ENCODE results near the gene VEPH1. TPM values are rescaled to one million over a fixed set of nuclear protein-coding genes. Genes with fewer than 3 reads are reported as not detected.

The VEPH1 gene
- total RNA-seq, 1 experiment from 2014 or later: 0.32 TPM

DNA sequence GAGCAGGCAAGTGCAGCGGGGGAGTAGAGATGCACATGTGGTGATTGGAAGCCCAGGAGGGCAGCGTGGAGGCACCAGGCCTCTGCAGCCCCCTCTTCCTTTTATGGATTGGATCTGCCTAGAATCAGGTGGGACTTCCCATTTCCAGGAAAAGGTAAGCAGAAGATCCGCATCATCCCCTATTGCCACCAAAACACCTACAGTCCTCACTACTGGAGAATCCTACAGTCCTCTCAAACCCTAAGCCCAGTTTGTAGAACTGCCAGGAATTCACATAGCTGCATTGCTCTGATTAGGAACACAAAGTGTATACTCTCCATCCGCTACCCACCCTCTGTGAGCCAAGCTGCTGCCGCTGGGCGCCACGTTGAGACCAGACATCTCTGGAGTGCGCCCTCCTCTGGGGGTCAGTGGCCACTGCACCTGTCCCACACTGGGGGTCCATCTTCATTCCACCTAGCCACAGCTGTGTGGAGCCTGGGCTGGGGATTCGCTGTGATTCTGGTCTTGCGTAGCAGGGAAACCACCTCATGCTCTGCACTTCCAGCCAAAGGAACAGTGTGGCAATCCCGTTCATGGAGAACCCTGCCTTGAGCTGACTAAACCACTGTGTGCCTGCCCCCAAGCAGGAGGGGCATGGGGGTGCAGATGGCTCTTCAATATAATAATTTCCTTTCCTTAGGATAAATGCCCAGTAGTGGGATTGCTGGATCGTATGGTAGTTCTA lies 155.5 kb downstream of the VEPH1 start:
- no peaks in the 10 kb centered on the region for H3K27me3 ChIP-seq (replicated peaks; ENCODE audit: insufficient read depth, low read depth, low read length, poor library complexity)
- H3K4me1 ChIP-seq (ENCODE audit: insufficient read depth, low read length, poor library complexity, severe bottlenecking): no peaks in the 10 kb centered on the region
- ChIA-PET POLR2A (ENCODE audit: low non-redundant PET) (no interaction called here), CTCF (no interaction called here)
- BruUV-seq (replicated peaks): no TSS peak
- no peak overlapping the region for H3K27ac ChIP-seq (ENCODE audit: low read depth, low read length, poor library complexity, severe bottlenecking)
- H3K9me3 ChIP-seq (ENCODE audit: low read depth, low read length, poor library complexity, severe bottlenecking): no peaks in the 10 kb centered on the region
- no peaks in the 10 kb centered on the region for H3K36me3 ChIP-seq (ENCODE audit: insufficient read depth, low read length, poor library complexity, severe bottlenecking)
- no peak for DNase-seq (ENCODE audit: low spot score)
- TF ChIP-seq EZH2 (IDR thresholded peaks at IDR 0.05; ENCODE audit: borderline replicate concordance, low read depth, low read length, poor library complexity, severe bottlenecking): no peak
- TF ChIP-seq, protein P1, sequence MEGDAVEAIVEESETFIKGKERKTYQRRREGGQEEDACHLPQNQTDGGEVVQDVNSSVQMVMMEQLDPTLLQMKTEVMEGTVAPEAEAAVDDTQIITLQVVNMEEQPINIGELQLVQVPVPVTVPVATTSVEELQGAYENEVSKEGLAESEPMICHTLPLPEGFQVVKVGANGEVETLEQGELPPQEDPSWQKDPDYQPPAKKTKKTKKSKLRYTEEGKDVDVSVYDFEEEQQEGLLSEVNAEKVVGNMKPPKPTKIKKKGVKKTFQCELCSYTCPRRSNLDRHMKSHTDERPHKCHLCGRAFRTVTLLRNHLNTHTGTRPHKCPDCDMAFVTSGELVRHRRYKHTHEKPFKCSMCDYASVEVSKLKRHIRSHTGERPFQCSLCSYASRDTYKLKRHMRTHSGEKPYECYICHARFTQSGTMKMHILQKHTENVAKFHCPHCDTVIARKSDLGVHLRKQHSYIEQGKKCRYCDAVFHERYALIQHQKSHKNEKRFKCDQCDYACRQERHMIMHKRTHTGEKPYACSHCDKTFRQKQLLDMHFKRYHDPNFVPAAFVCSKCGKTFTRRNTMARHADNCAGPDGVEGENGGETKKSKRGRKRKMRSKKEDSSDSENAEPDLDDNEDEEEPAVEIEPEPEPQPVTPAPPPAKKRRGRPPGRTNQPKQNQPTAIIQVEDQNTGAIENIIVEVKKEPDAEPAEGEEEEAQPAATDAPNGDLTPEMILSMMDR (conservative IDR thresholded peaks at IDR 0.05; ENCODE audit: low read depth, low read length): peak; percentile 41
- no peak overlapping the region for H3K4me3 ChIP-seq (ENCODE audit: low read depth, low read length, poor library complexity, severe bottlenecking)
- intact Hi-C loops (cut with micrococcal nuclease; ENCODE audit: unreplicated experiment): no loop called here

DNA sequence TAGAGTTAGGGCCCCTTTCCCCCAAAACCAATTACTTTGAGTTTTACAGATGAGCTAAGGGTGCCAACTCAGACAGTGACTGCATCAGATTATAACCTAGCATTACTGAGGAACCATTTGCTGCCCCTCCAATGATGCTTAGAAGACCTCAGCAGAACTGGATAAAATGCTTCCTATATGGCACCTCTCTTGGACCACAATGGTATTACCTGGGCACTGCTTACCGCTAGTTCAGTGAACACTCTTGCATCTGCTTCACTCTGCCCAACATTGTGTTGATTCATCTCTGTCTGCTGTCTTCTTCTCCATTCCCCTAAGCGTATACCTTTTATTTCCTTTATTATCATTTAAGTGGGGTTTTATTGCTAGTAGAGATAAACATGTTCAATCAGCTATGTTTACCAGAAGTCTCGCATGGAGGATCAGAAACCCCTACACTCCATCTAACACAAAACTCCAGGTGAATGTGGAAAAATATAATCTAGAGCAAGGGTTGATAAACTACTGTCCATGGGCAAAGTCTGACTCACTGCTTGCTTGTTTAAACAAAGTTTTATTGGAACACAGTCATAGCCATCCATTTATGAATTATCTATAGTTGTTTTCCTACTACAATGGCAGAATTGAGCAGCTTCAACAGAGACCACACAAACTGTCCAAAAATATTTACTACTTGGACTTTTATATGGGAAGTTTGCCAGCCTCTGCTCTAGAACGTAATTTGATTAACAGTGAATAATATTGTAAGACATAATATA lies 166.8 kb downstream of the VEPH1 start:
- no TSS peak for BruUV-seq (replicated peaks)
- no peaks in the 10 kb centered on the region for H3K36me3 ChIP-seq (ENCODE audit: insufficient read depth, low read length, poor library complexity, severe bottlenecking)
- POLR2A ChIA-PET (ENCODE audit: low non-redundant PET): no interaction called here
- no peak for DNase-seq (ENCODE audit: low spot score)
- no peaks in the 10 kb centered on the region for H3K9me3 ChIP-seq (ENCODE audit: low read depth, low read length, poor library complexity, severe bottlenecking)
- no peak for TF ChIP-seq EZH2 (IDR thresholded peaks at IDR 0.05; ENCODE audit: borderline replicate concordance, low read depth, low read length, poor library complexity, severe bottlenecking)
- TF ChIP-seq, protein P1 (conservative IDR thresholded peaks at IDR 0.05; ENCODE audit: low read depth, low read length): no peak
- H3K27me3 ChIP-seq (replicated peaks; ENCODE audit: insufficient read depth, low read depth, low read length, poor library complexity): no peaks in the 10 kb centered on the region
- H3K4me1 ChIP-seq (ENCODE audit: insufficient read depth, low read length, poor library complexity, severe bottlenecking): peaks cover 4% of the 10 kb centered on the region
- CTCF ChIA-PET: no interaction called here
- H3K27ac ChIP-seq (ENCODE audit: low read depth, low read length, poor library complexity, severe bottlenecking): no peak overlapping the region
- intact Hi-C loops (cut with micrococcal nuclease; ENCODE audit: unreplicated experiment): no loop called here
- H3K4me3 ChIP-seq (ENCODE audit: low read depth, low read length, poor library complexity, severe bottlenecking): no peak overlapping the region

DNA sequence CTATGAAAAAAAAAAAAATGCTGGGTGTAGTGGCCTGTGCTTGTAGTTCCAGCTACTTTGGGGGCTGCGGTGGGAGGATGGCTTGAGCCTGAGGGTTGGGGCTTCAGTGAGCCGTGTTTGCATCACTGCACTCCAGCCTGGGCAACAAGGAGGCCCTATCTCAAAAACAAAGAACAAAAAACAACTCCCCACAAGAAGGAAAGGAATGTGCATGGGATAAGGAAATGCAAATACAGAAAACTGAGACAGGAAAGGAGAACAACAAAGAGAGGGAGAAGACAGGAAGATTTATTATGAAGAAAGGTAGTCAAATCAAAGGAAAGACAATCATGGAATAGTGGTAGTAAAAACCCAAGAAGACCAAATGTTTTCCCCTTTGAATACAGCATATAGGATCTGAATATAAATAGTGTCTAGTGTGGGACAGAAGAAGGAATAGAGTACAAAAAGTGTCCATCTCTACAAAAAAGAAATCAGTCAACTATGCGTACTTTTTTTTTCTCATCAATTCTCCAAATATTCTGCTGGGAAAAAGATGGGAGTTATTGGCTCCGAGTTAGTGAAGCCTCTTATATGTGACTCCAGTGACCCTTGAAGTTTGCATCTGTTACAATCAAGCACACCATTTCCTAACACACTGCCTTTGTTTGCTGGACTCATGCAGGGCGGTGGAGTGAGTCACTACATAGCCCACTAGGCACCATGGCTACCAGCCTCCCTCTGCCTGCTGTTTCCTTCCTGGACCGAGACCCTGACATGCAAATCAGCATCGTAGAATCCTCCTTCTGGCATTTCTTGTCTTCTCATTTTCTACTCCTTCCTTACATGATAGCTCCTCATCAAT lies 167.8 kb downstream of the VEPH1 start:
- Histone ChIP-seq H3K27me3 (replicated peaks; ENCODE audit: insufficient read depth, low read depth, low read length, poor library complexity) (no peaks in the 10 kb centered on the region), H3K4me1 (ENCODE audit: insufficient read depth, low read length, poor library complexity, severe bottlenecking) (peaks cover 4% of the 10 kb centered on the region), H3K36me3 (ENCODE audit: insufficient read depth, low read length, poor library complexity, severe bottlenecking) (no peaks in the 10 kb centered on the region), H3K27ac (ENCODE audit: low read depth, low read length, poor library complexity, severe bottlenecking) (no peak overlapping the region), H3K4me3 (ENCODE audit: low read depth, low read length, poor library complexity, severe bottlenecking) (no peak overlapping the region), H3K9me3 (ENCODE audit: low read depth, low read length, poor library complexity, severe bottlenecking) (no peaks in the 10 kb centered on the region)
- TF ChIP-seq, protein P1 (conservative IDR thresholded peaks at IDR 0.05; ENCODE audit: low read depth, low read length): no peak
- TF ChIP-seq EZH2 (IDR thresholded peaks at IDR 0.05; ENCODE audit: borderline replicate concordance, low read depth, low read length, poor library complexity, severe bottlenecking): no peak
- POLR2A ChIA-PET (ENCODE audit: low non-redundant PET): no interaction called here
- DNase-seq (ENCODE audit: low spot score): peak; percentile 79
- CTCF ChIA-PET: no interaction called here
- intact Hi-C loops (cut with micrococcal nuclease; ENCODE audit: unreplicated experiment): no loop called here
- BruUV-seq (replicated peaks): no TSS peak

All from A673 (cell line).